Choroid plexus epithelial cell (primary cell): ENCODE measurements around the gene CTNNA1.

Experiments
- DNase-seq: peaks from one replicate; pipeline ENCODE4 v3.0.0-alpha.2; 2010; ENCODE audit warnings: low read depth
- H3K4me3 ChIP-seq: 2 replicates; pipeline ENCODE4 v1.5.1; 2011; ENCODE audit warnings: low read depth, mild to moderate bottlenecking, control low read depth, low read length, moderate library complexity
- TF ChIP-seq, protein P1 (sequence below): conservative IDR thresholded peaks from 2 replicates; pipeline ENCODE4 v1.5.1; 2011; ENCODE audit warnings: low read depth, mild to moderate bottlenecking, control low read depth, inconsistent platforms, low read length, moderate library complexity

CTNNA1 gene

DNA sequence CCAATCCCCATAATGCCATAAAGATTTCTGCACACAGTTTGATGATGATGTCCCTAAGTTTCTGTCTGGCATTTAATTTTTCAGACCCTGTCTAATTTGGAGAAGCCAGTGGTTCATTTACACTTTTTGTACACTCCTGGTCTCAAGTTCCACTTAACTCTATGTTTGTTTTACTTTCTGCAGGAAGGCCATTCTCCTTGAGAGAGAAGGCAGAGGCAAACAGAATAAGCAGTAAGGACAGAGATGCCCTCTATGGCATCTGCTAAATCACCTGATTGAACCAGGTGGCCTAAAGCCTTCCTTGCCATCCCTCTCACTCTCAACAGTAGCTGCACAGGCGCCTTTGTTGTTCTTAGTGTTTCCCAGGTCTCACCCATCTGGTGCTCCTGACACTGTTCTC is 208.0 kb downstream of the CTNNA1 start:
- TF ChIP-seq, protein P1, sequence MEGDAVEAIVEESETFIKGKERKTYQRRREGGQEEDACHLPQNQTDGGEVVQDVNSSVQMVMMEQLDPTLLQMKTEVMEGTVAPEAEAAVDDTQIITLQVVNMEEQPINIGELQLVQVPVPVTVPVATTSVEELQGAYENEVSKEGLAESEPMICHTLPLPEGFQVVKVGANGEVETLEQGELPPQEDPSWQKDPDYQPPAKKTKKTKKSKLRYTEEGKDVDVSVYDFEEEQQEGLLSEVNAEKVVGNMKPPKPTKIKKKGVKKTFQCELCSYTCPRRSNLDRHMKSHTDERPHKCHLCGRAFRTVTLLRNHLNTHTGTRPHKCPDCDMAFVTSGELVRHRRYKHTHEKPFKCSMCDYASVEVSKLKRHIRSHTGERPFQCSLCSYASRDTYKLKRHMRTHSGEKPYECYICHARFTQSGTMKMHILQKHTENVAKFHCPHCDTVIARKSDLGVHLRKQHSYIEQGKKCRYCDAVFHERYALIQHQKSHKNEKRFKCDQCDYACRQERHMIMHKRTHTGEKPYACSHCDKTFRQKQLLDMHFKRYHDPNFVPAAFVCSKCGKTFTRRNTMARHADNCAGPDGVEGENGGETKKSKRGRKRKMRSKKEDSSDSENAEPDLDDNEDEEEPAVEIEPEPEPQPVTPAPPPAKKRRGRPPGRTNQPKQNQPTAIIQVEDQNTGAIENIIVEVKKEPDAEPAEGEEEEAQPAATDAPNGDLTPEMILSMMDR: no peak
- DNase-seq: no peak
- no peak overlapping the region for H3K4me3 ChIP-seq

DNA sequence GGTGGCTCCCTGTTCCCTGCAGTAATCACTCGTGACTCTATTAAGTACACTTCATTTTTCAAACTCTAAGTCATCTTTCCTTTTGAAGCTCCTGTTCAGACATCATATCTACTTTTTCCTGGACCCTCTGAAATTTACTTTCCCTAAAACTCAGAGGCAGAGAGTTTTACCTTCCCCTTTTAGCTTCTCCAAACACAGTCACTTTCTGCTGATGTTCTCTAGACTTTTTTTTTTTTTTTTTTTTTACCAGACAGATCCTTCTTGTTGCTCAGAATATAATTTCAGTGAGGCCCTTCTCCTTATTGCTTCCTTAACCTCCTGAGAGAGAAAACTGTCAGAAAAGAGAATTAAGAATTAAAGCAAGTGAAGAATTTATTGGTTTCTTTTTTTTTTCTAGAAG is 208.5 kb downstream of the CTNNA1 start:
- TF ChIP-seq, protein P1: no peak
- DNase-seq: no peak
- no peak overlapping the region for H3K4me3 ChIP-seq

DNA sequence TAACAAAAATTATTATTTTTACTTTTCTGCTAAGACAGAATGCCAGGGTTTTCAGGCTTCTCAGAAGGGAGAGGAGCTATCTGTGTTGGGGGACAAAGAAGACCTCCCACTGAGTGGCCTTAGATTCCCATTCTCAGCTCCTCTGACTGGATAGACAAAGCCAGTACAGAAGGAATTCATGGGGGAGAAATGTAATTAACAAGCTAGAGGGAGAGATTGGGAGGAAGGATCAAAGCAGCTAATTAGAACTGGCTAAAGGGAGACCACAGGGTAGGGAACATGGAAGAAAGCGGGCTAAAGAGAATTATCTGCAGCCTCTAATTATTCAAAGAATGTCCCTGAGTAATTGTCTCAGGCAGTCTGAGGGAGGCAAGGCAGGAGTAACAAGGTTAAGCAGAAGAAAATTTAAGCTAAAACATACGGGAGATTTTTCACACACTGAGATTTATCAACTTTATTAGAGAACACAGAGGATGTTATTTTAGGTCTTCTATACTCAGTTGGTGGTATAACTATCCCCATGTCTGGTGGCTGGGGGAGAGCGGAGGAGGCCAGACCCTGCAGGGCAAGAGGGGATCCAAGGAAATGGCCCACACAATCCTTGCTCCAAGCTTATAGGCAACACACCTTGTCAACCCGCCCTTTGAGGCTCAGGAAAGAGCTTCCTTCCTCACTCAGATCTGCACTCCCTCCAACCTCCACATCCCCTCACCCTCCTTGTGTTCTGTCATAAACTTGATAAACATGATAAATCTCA is 209.6 kb downstream of the CTNNA1 start:
- TF ChIP-seq, protein P1: no peak
- DNase-seq: no peak
- no peak overlapping the region for H3K4me3 ChIP-seq

- TF ChIP-seq, protein P1: no peak
- no peak for DNase-seq
- H3K4me3 ChIP-seq: no peak overlapping the region
Observed at GRCh38 chr5:138963763-138964371, 210.6 kb downstream of the CTNNA1 start.

DNA sequence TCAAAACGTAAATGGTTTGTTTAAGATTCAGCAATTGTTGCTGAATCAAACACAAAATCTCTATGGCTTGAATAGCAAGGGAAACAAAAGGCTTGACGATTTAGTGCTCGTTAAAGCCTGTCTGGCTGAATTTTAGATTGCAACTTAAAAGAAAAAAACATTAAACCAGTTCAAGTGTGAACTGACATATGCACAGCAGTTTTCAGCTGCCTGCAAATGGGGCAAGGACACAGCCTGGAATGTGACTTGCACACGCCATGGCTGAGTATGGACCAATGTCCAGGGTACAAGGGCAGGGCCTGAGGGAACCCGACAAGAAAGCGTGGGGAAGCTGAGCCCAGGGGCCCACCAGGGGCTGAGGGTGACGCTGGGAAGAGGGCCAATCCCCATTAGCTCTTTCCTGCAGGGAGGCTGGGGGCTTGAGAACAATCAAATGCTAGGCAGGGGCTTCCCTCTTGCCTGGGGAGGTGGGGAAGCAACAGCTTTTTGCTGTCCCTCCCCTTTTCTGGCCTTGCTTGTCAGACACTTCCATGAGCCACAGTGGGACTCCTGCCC is 211.5 kb downstream of the CTNNA1 start:
- TF ChIP-seq, protein P1: no peak
- H3K4me3 ChIP-seq: no peak overlapping the region
- no peak for DNase-seq

GRCh38 chr5:138965626-138966025 is 212.4 kb downstream of the CTNNA1 start:
- DNase-seq: no peak
- TF ChIP-seq, protein P1: no peak
- H3K4me3 ChIP-seq: no peak overlapping the region
